Activated CD4-positive, alpha-beta T cell treated with anti-CD3 and anti-CD28 coated beads, Interleukin-2, amount 50 U/mL, for 48 hours (primary cell): ENCODE data around the gene FMNL2.

ENCODE experiments used
- DNase-seq, 2 experiments: peaks; one replicate each; pipeline ENCODE4 v3.0.0-alpha.2; 2020

Gene FMNL2

GRCh38 chr2:152588998-152589397 lies 254.0 kb downstream of the FMNL2 start:
- DNase-seq, result no peak

- no peak for DNase-seq
These were observed 259.2 kb downstream of the FMNL2 start for GRCh38 chr2:152594022-152594766.

- DNase-seq, result no peak
These were observed 259.8 kb downstream of the FMNL2 start for GRCh38 chr2:152594792-152595191.

GRCh38 chr2:152598975-152599759 lies 264.2 kb downstream of the FMNL2 start:
- DNase-seq, result no peak

- DNase-seq, result no peak
These were observed 265.2 kb downstream of the FMNL2 start for GRCh38 chr2:152600051-152600657.

- DNase-seq, result no peak
These were observed 265.7 kb downstream of the FMNL2 start for GRCh38 chr2:152600697-152601096.

- DNase-seq, result no peak
These were observed 267.8 kb downstream of the FMNL2 start for GRCh38 chr2:152602750-152603149.

GRCh38 chr2:152603166-152603565 lies 268.2 kb downstream of the FMNL2 start:
- no peak for DNase-seq

GRCh38 chr2:152606081-152606480 lies 271.1 kb downstream of the FMNL2 start:
- no peak for DNase-seq

GRCh38 chr2:152606941-152607340 lies 272.0 kb downstream of the FMNL2 start:
- no peak for DNase-seq

- no peak for DNase-seq
These were observed 272.9 kb downstream of the FMNL2 start for GRCh38 chr2:152607793-152608300.

GRCh38 chr2:152609154-152609553 lies 274.2 kb downstream of the FMNL2 start:
- no peak for DNase-seq

- DNase-seq, result no peak
These were observed 274.7 kb downstream of the FMNL2 start for GRCh38 chr2:152609699-152610098.

- no peak for DNase-seq
These were observed 276.7 kb downstream of the FMNL2 start for GRCh38 chr2:152611458-152612231.

- DNase-seq, result no peak
These were observed 278.3 kb downstream of the FMNL2 start for GRCh38 chr2:152613235-152613634.

GRCh38 chr2:152615177-152615576 lies 280.2 kb downstream of the FMNL2 start:
- DNase-seq, result no peak

GRCh38 chr2:152617456-152618192 lies 282.6 kb downstream of the FMNL2 start:
- DNase-seq, result no peak

- DNase-seq, result no peak
These were observed 283.2 kb downstream of the FMNL2 start for GRCh38 chr2:152618193-152618564.

- DNase-seq, result no peak
These were observed 285.2 kb downstream of the FMNL2 start for GRCh38 chr2:152620208-152620607.

GRCh38 chr2:152620985-152621384 lies 286.0 kb downstream of the FMNL2 start:
- no peak for DNase-seq

- no peak for DNase-seq
These were observed 287.2 kb downstream of the FMNL2 start for GRCh38 chr2:152622219-152622618.

GRCh38 chr2:152623076-152623740 lies 288.2 kb downstream of the FMNL2 start:
- DNase-seq, result no peak
